K562 (cell line): ENCODE data around the gene ATP8B4. TPM values are rescaled to one million over a fixed set of nuclear protein-coding genes. Genes with fewer than 3 reads are reported as not detected.

Source experiments
- ARID1B ChIP-seq: fragments of 450-650 bp; IDR thresholded peaks from 2 replicates; pipeline ENCODE4 v1.6.1; 2016; ENCODE audit warnings: antibody characterized with exemption, mild to moderate bottlenecking, inconsistent platforms
- CBFA2T2 ChIP-seq: fragments of 450-650 bp; conservative IDR thresholded peaks from 2 replicates; pipeline ENCODE4 v1.6.1; 2017; ENCODE audit warnings: mild to moderate bottlenecking
- CBFA2T3 ChIP-seq: fragments of 450-650 bp; IDR thresholded peaks from 2 replicates; pipeline ENCODE4 v1.6.1; 2017
- CTBP1 ChIP-seq: fragments of 450-650 bp; IDR thresholded peaks from 2 replicates; pipeline ENCODE4 v1.6.1; 2016; ENCODE audit warnings: borderline replicate concordance
- DPF2 ChIP-seq: fragments of 450-650 bp; IDR thresholded peaks from 2 replicates; pipeline ENCODE4 v1.6.1; 2016
- MEIS2 ChIP-seq: fragments of 450-650 bp; IDR thresholded peaks from 2 replicates; pipeline ENCODE4 v1.6.1; 2014; ENCODE audit warnings: mild to moderate bottlenecking; ENCODE audit not compliant: partially characterized antibody
- NR4A1 ChIP-seq, 2 experiments: fragments of 250-450 bp in 1 of 2; fragments of 450-650 bp in 1 of 2; sonication (Bioruptor Pico) in 1 of 2; IDR thresholded peaks; 2 replicates each; pipeline versions ENCODE4 v1.4.0 to v1.6.1; 2016 to 2020; ENCODE audit warnings: mild to moderate bottlenecking in 2 of 2, missing compliant biosample characterization in 1 of 2, missing genetic modification characterization in 1 of 2, moderate library complexity in 1 of 2
- POLR2A ChIP-seq: fragments of 450-650 bp; conservative IDR thresholded peaks from 2 replicates; pipeline ENCODE4 v1.6.1; 2016
- SMARCA4 ChIP-seq: fragments of 450-650 bp; IDR thresholded peaks from 2 replicates; pipeline ENCODE4 v1.6.1; 2016
- SOX6 ChIP-seq: fragments of 450-650 bp; IDR thresholded peaks from 2 replicates; pipeline ENCODE4 v1.6.1; 2014; ENCODE audit warnings: mild to moderate bottlenecking
- SPI1 ChIP-seq: IDR thresholded peaks from 2 replicates; pipeline ENCODE4 v1.6.1; 2011; ENCODE audit warnings: low read depth, low read length, control low read depth, borderline replicate concordance
- STAT5A ChIP-seq: IDR thresholded peaks from 2 replicates; pipeline ENCODE4 v1.6.1; 2012; ENCODE audit warnings: low read length, inconsistent platforms, borderline replicate concordance
- TAL1 ChIP-seq: fragments of 450-650 bp; IDR thresholded peaks from 2 replicates; pipeline ENCODE4 v1.6.1; 2016; ENCODE audit warnings: mild to moderate bottlenecking
- TEAD4 ChIP-seq, 2 experiments: sonication (generic) in 1 of 2; formaldehyde crosslinking in 1 of 2; IDR thresholded peaks; 2 replicates each; pipeline versions ENCODE4 v1.6.1 to v1.8.0; 2012 to 2022; ENCODE audit warnings: borderline replicate concordance in 1 of 2, inconsistent platforms in 1 of 2, low read length in 1 of 2, mild to moderate bottlenecking in 1 of 2, missing genetic modification reagents in 1 of 2
- ZNF24 ChIP-seq: fragments of 450-650 bp; IDR thresholded peaks from 2 replicates; pipeline ENCODE4 v1.6.1; 2016
- ZNF766 ChIP-seq: fragments of 200-800 bp; sonication (Bioruptor generic); conservative IDR thresholded peaks from 2 replicates; pipeline ENCODE4 v1.6.1; 2016; ENCODE audit warnings: missing genetic modification characterization, missing compliant biosample characterization
- polyA plus RNA-seq, 8 experiments: library from polyadenylated mRNA; depleted of rRNA in 4 of 8; stranded (reverse) in 5 of 8; unstranded in 3 of 8; fragments of >200 nt; fragmentation: Nextera tagmentation in 2 of 8; fragmentation: Illumina TruSeq in 1 of 8; extraction: Ambion mirVana in 2 of 8; extraction: Trizol in 1 of 8; gene quantifications; 2 replicates each; pipeline versions ENCODE4 v1.2.1 to v1.2.3, GENCODE V29; 2011 to 2014; ENCODE audit warnings: inconsistent platforms in 1 of 8, missing spikeins in 1 of 8
- total RNA-seq, 7 experiments: library from RNA; depleted of rRNA in 6 of 7; stranded (reverse); fragments of >200 nt in 6 of 7; fragmentation: Illumina TruSeq in 2 of 7; extraction: Trizol in 2 of 7; gene quantifications; 2 replicates each; pipeline versions ENCODE4 v1.2.1 to v1.2.3, GENCODE V29; 2011 to 2021; ENCODE audit warnings: low replicate concordance in 1 of 7
- TF ChIP-seq, protein P1 (sequence below): fragments of 450-650 bp; IDR thresholded peaks from 2 replicates; pipeline ENCODE4 v1.6.1; 2016; ENCODE audit warnings: borderline replicate concordance
- TF ChIP-seq, protein P2 (sequence below): fragments of 450-650 bp; IDR thresholded peaks from 2 replicates; pipeline ENCODE4 v1.6.1; 2016

ATP8B4 gene
- total and polyA plus RNA-seq, 9 of the 15 experiments (the other 6 are each of a cell fraction or from before 2014, with no cell fraction given), result 0.14 to 2.5 (median 0.44) TPM

DNA sequence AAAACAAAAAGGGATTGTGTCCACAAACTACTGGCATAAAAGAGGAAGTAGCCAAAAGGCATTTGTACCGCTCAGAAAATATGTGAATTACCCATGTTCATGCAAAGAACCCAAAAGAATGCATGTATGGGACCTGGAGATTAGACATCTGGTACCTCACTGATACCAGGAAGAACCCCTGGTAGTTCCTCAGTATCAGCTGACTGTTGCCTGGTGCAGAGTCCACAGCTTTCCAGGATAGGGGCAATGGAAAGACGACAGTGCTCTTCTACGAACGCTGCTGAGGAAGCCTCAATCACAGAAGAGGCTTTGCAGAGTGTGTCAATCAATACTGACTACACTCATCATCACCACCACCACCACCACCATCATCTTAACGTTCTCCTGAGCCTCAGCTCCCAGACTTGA is 63.3 kb downstream of the ATP8B4 start (continued):
- TF ChIP-seq, protein P1, sequence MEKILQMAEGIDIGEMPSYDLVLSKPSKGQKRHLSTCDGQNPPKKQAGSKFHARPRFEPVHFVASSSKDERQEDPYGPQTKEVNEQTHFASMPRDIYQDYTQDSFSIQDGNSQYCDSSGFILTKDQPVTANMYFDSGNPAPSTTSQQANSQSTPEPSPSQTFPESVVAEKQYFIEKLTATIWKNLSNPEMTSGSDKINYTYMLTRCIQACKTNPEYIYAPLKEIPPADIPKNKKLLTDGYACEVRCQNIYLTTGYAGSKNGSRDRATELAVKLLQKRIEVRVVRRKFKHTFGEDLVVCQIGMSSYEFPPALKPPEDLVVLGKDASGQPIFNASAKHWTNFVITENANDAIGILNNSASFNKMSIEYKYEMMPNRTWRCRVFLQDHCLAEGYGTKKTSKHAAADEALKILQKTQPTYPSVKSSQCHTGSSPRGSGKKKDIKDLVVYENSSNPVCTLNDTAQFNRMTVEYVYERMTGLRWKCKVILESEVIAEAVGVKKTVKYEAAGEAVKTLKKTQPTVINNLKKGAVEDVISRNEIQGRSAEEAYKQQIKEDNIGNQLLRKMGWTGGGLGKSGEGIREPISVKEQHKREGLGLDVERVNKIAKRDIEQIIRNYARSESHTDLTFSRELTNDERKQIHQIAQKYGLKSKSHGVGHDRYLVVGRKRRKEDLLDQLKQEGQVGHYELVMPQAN, result no peak
- TF ChIP-seq SOX6, result peak; percentile 79
- TF ChIP-seq ZNF766 (CRISPR knock-in tag), result peak; percentile 42; the same call in 1 of the 2 replicates
- peak; percentile 67; the same call in 1 of the 2 replicates for TF ChIP-seq ZNF24
- TF ChIP-seq CBFA2T3, result peak; percentile 61; the same call in 1 of the 2 replicates
- peak; percentile 35; the same call in 1 of the 2 replicates for TF ChIP-seq STAT5A
- peak; percentile 65 for TF ChIP-seq SPI1
- TF ChIP-seq, protein P2, sequence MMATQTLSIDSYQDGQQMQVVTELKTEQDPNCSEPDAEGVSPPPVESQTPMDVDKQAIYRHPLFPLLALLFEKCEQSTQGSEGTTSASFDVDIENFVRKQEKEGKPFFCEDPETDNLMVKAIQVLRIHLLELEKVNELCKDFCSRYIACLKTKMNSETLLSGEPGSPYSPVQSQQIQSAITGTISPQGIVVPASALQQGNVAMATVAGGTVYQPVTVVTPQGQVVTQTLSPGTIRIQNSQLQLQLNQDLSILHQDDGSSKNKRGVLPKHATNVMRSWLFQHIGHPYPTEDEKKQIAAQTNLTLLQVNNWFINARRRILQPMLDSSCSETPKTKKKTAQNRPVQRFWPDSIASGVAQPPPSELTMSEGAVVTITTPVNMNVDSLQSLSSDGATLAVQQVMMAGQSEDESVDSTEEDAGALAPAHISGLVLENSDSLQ, result peak; percentile 66; the same call in 1 of the 2 replicates
- TF ChIP-seq CBFA2T2, result peak; percentile 47; the same call in 1 of the 2 replicates
- TF ChIP-seq TEAD4 (IDR thresholded peaks at IDR 0.05; ENCODE audit: low read length), result peak; percentile 78; the same call in 1 of the 2 replicates
- no peak for TF ChIP-seq TEAD4 (CRISPR knock-in tag; IDR thresholded peaks at IDR 0.05; ENCODE audit: borderline replicate concordance)
- TF ChIP-seq POLR2A, result no peak
- TF ChIP-seq MEIS2, result peak; percentile 4
- TF ChIP-seq NR4A1 (CRISPR knock-in tag; IDR thresholded peaks at IDR 0.05), result no peak
- TF ChIP-seq NR4A1 (tag; IDR thresholded peaks at IDR 0.05), result no peak
- peak; percentile 78 for TF ChIP-seq TAL1
- TF ChIP-seq CTBP1, result peak; percentile 28; the same call in 1 of the 2 replicates
- peak; percentile 83 for TF ChIP-seq ARID1B
- 0 out of 2 replicates have a peak, but pooled peaks have one; percentile 23 for TF ChIP-seq DPF2
- TF ChIP-seq SMARCA4, result peak; percentile 57; the same call in 1 of the 2 replicates
- TF ChIP-seq, all 486 proteins: peak for 22
